HCT116 (cell line): ENCODE results near the gene MYO1E.
A peak's percentile ranks its signal among the peaks of the same experiment; 100 is the strongest.

Experiments used
- CEBPB ChIP-seq: IDR thresholded peaks from 2 replicates; pipeline ENCODE4 v1.6.1; 2012; ENCODE audit warnings: low read depth
- EGR1 ChIP-seq: IDR thresholded peaks from 2 replicates; pipeline ENCODE4 v1.6.1; 2012; ENCODE audit warnings: low read depth
- EZH2 ChIP-seq: fragments of 200-600 bp; sonication (generic); IDR thresholded peaks from 2 replicates; pipeline ENCODE4 v1.6.1; 2017; ENCODE audit warnings: antibody characterized with exemption, mixed run types
- JUND ChIP-seq: IDR thresholded peaks from 2 replicates; pipeline ENCODE4 v1.6.1; 2012
- POLR2A ChIP-seq: IDR thresholded peaks from 2 replicates; pipeline ENCODE4 v1.7.0; 2011; ENCODE audit warnings: borderline replicate concordance; ENCODE audit not compliant: insufficient read depth, insufficient read length; ENCODE audit errors: extremely low read depth
- POLR2AphosphoS5 ChIP-seq: IDR thresholded peaks from 2 replicates; pipeline ENCODE4 v1.6.1; 2011; ENCODE audit warnings: mild to moderate bottlenecking, low read depth, low read length, moderate library complexity
- RAD21 ChIP-seq: IDR thresholded peaks from 2 replicates; pipeline ENCODE4 v1.6.1; 2012; ENCODE audit warnings: low read depth, mild to moderate bottlenecking
- SP1 ChIP-seq: IDR thresholded peaks from 2 replicates; pipeline ENCODE4 v1.6.1; 2012; ENCODE audit warnings: low read depth
- SRF ChIP-seq: IDR thresholded peaks from 2 replicates; pipeline ENCODE4 v1.6.1; 2012; ENCODE audit warnings: low read depth
- ZNF274 ChIP-seq: fragments of 200-500 bp; sonication (Bioruptor generic); IDR thresholded peaks from 2 replicates; pipeline ENCODE4 v1.6.1; 2014; ENCODE audit warnings: mild to moderate bottlenecking, low read depth, low read length, inconsistent platforms
- TF ChIP-seq, protein P1 (sequence below), 3 experiments: fragments of 200-600 bp in 1 of 3; sonication (generic) in 1 of 3; IDR thresholded peaks in 2 of 3; conservative IDR thresholded peaks in 1 of 3; 2 replicates each; pipeline ENCODE4 v1.5.1; 2012 to 2017; ENCODE audit warnings: low read depth in 2 of 3, low read length in 2 of 3, antibody characterized with exemption in 1 of 3, borderline replicate concordance in 1 of 3, control low read depth in 1 of 3, mild to moderate bottlenecking in 1 of 3, mixed read lengths in 1 of 3, mixed run types in 1 of 3, moderate library complexity in 1 of 3; ENCODE audit not compliant: insufficient read depth in 1 of 3
- TF ChIP-seq, protein P2 (sequence below): IDR thresholded peaks from 2 replicates; pipeline ENCODE4 v1.6.1; 2012
- TF ChIP-seq, protein P3 (sequence below): IDR thresholded peaks from 2 replicates; pipeline ENCODE4 v1.6.1; 2012; ENCODE audit warnings: low read depth

DNA sequence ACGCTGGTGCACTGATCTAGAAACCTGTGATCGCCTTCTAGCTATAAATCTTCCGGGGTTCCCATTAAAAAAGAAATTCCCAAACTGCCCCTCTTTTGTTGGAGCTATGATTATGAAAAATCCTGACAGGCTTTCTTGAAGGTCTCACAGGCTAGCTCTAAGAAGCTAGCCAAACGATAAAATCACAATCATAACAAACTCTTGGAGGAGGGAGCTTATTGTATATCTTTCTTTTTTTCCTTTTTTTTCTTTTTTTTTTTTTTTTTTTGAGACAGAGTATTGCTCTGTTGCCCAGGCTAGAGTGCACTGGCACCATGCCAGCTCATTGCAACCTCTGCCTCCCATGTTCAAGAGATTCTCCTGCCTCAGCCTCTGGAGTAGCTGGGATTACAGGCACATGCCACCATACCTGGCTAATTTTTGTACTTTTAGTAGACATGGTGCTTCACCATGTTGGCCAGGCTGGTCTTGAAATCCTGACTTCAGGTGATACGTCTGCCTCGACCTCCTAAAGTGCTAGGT is 72.0 kb downstream of the MYO1E start:
- TF ChIP-seq, protein P1, sequence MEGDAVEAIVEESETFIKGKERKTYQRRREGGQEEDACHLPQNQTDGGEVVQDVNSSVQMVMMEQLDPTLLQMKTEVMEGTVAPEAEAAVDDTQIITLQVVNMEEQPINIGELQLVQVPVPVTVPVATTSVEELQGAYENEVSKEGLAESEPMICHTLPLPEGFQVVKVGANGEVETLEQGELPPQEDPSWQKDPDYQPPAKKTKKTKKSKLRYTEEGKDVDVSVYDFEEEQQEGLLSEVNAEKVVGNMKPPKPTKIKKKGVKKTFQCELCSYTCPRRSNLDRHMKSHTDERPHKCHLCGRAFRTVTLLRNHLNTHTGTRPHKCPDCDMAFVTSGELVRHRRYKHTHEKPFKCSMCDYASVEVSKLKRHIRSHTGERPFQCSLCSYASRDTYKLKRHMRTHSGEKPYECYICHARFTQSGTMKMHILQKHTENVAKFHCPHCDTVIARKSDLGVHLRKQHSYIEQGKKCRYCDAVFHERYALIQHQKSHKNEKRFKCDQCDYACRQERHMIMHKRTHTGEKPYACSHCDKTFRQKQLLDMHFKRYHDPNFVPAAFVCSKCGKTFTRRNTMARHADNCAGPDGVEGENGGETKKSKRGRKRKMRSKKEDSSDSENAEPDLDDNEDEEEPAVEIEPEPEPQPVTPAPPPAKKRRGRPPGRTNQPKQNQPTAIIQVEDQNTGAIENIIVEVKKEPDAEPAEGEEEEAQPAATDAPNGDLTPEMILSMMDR (IDR thresholded peaks at IDR 0.05 in 2 of 3, conservative IDR thresholded peaks at IDR 0.05 in 1 of 3; ENCODE audit: borderline replicate concordance in 1 of 3, insufficient read depth in 1 of 3, low read depth in 2 of 3, low read length in 2 of 3), result no peak
- TF ChIP-seq SRF, result peak; percentile 47; the same call in 1 of the 2 replicates
- TF ChIP-seq, protein P2, sequence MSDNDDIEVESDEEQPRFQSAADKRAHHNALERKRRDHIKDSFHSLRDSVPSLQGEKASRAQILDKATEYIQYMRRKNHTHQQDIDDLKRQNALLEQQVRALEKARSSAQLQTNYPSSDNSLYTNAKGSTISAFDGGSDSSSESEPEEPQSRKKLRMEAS, result no peak
- TF ChIP-seq EZH2, result no peak
- TF ChIP-seq CEBPB, result no peak; the same call in 1 of the 2 replicates
- TF ChIP-seq POLR2A, result no peak
- TF ChIP-seq ZNF274, result no peak
- no peak; the same call in 1 of the 2 replicates for TF ChIP-seq POLR2AphosphoS5
- no peak for TF ChIP-seq EGR1
- TF ChIP-seq, protein P3, sequence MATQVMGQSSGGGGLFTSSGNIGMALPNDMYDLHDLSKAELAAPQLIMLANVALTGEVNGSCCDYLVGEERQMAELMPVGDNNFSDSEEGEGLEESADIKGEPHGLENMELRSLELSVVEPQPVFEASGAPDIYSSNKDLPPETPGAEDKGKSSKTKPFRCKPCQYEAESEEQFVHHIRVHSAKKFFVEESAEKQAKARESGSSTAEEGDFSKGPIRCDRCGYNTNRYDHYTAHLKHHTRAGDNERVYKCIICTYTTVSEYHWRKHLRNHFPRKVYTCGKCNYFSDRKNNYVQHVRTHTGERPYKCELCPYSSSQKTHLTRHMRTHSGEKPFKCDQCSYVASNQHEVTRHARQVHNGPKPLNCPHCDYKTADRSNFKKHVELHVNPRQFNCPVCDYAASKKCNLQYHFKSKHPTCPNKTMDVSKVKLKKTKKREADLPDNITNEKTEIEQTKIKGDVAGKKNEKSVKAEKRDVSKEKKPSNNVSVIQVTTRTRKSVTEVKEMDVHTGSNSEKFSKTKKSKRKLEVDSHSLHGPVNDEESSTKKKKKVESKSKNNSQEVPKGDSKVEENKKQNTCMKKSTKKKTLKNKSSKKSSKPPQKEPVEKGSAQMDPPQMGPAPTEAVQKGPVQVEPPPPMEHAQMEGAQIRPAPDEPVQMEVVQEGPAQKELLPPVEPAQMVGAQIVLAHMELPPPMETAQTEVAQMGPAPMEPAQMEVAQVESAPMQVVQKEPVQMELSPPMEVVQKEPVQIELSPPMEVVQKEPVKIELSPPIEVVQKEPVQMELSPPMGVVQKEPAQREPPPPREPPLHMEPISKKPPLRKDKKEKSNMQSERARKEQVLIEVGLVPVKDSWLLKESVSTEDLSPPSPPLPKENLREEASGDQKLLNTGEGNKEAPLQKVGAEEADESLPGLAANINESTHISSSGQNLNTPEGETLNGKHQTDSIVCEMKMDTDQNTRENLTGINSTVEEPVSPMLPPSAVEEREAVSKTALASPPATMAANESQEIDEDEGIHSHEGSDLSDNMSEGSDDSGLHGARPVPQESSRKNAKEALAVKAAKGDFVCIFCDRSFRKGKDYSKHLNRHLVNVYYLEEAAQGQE, result no peak
- TF ChIP-seq SP1, result no peak
- TF ChIP-seq RAD21, result 0 out of 2 replicates have a peak, but pooled peaks have one; percentile 1
- no peak for TF ChIP-seq JUND
